A673 (cell line): Measurements from ENCODE around the gene CHTF18. TPM values are rescaled to one million over a fixed set of nuclear protein-coding genes. Genes with fewer than 3 reads are reported as not detected.

ENCODE experiments used
- BruUV-seq: library from RNA; stranded (reverse); fragments of 400-500 nt; replicated peaks from 2 replicates; lab custom pipeline; 2021; lab: Mats Ljungman, UMichigan
- CTCF ChIA-PET: fragments of 300-600 bp; sonication (Branson Sonifier 250); formaldehyde crosslinking; loops from one replicate; lab custom pipeline; 2022; ENCODE audit warnings: antibody characterized with exemption; lab: Charles Lee
- POLR2A ChIA-PET: fragments of 300-600 bp; sonication (Branson Sonifier 250); formaldehyde crosslinking; loops from one replicate; lab custom pipeline; 2022; ENCODE audit warnings: antibody characterized with exemption; ENCODE audit not compliant: low non-redundant PET; lab: Charles Lee
- DNase-seq: peaks from one replicate; pipeline ENCODE4 v3.0.0-alpha.2; 2015; ENCODE audit warnings: low spot score
- H3K27ac ChIP-seq: fragments of 200-600 bp; sonication (generic); 2 replicates; pipeline ENCODE4 v1.5.1; 2016; ENCODE audit warnings: mixed run types, low read depth, mild to moderate bottlenecking, mixed read lengths, antibody characterized with exemption, low read length; ENCODE audit not compliant: poor library complexity, severe bottlenecking
- H3K27me3 ChIP-seq: fragments of 200-600 bp; sonication (generic); replicated peaks from 2 replicates; pipeline ENCODE4 v1.6.1; 2017; ENCODE audit warnings: mixed run types, low read depth, mild to moderate bottlenecking, mixed read lengths, antibody characterized with exemption, low read length; ENCODE audit not compliant: insufficient read depth, poor library complexity
- H3K36me3 ChIP-seq: fragments of 200-600 bp; sonication (generic); 2 replicates; pipeline ENCODE4 v1.6.1; 2016; ENCODE audit warnings: mixed run types, mild to moderate bottlenecking, mixed read lengths, antibody characterized with exemption, low read length; ENCODE audit not compliant: insufficient read depth, poor library complexity, severe bottlenecking
- H3K4me1 ChIP-seq: fragments of 200-600 bp; sonication (generic); 2 replicates; pipeline ENCODE4 v1.6.1; 2017; ENCODE audit warnings: mixed run types, mild to moderate bottlenecking, mixed read lengths, antibody characterized with exemption, low read length; ENCODE audit not compliant: insufficient read depth, poor library complexity, severe bottlenecking
- H3K4me3 ChIP-seq: fragments of 200-600 bp; sonication (generic); 2 replicates; pipeline ENCODE4 v1.5.1; 2016; ENCODE audit warnings: low read depth, mixed run types, mild to moderate bottlenecking, mixed read lengths, low read length; ENCODE audit not compliant: poor library complexity, severe bottlenecking
- H3K9me3 ChIP-seq: fragments of 200-600 bp; sonication (generic); 2 replicates; pipeline ENCODE4 v1.6.1; 2016; ENCODE audit warnings: mixed run types, low read depth, mild to moderate bottlenecking, mixed read lengths, antibody characterized with exemption, low read length; ENCODE audit not compliant: poor library complexity, severe bottlenecking
- EZH2 ChIP-seq: fragments of 200-600 bp; sonication (generic); IDR thresholded peaks from 2 replicates; pipeline ENCODE4 v1.6.1; 2017; ENCODE audit warnings: borderline replicate concordance, low read depth, mild to moderate bottlenecking, mixed read lengths, antibody characterized with exemption, low read length; ENCODE audit not compliant: poor library complexity, severe bottlenecking
- intact Hi-C: fragments of 100-400 bp; cut with micrococcal nuclease; formaldehyde crosslinking; loops from one replicate; pipeline ENCODE4 v1.10.0; 2022; ENCODE audit not compliant: unreplicated experiment
- total RNA-seq: library from RNA; stranded (reverse); gene quantifications from 2 replicates; pipeline ENCODE4 v1.2.3, GENCODE V29; 2021
- TF ChIP-seq, protein P1 (sequence below): fragments of 300-800, 200-600 bp; sonication (generic); conservative IDR thresholded peaks from 2 replicates; pipeline ENCODE4 v1.5.1; 2017; ENCODE audit warnings: low read depth, mild to moderate bottlenecking, antibody characterized with exemption, low read length, moderate library complexity, mixed read lengths

Gene CHTF18
- total RNA-seq, 1 experiment from 2014 or later, result 125 TPM

DNA sequence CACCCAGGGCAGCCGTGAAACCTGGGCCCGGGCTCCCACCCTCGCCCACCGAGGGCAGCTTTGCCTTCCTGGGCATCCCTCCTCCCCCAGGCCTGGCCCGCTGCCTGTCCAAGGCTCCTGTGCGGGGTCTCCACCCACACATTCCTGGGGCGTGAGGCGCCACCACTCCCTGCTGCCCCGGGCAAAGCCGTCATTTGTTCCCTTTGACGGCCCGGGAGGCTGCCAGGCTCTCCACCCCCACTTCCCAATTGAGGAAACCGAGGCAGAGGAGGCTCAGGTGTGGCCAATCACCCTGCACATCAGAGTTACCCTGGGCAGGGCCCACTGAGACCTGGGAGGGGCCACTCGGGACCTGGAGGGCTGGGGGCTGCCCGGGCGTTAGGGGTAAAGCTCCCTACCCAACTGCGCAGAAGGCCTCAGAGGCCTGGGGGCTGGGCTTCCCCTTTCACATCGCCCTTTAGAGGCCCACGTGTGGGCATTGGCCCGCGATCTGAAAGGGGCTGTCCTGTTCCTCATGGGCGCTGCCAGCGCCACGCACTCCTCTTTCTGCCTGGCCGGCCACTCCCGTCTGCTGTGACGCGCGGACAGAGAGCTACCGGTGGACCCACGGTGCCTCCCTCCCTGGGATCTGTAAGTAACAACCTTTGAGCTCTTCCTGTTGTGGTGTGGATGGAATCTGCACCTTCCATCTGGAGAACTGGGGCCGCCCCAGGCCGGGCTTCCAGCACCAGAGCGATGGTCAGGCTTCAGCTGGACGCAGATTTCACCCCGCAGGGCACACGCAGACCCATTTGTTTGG lies 27.7 kb upstream of the CHTF18 start, which contains the start of gene MSLN:
Gene MSLN, plus strand, starts transcription at position 190 of the 799 bp plus-strand sequence. CDS start 1,947 bp downstream, outside the sequence.
- no peak for DNase-seq
- Histone ChIP-seq H3K9me3 (no peaks in the 10 kb centered on the region), H3K27ac (no peak within 1 kb of the TSS), H3K36me3 (no peaks in the 10 kb centered on the region), H3K27me3 (no peaks in the 10 kb centered on the region), H3K4me3 (no peak within 1 kb of the TSS), H3K4me1 (no peaks in the 10 kb centered on the region)
- POLR2A ChIA-PET, result no interaction called here
- CTCF ChIA-PET, result no interaction called here
- no TSS peak for BruUV-seq
- intact Hi-C loops, result no loop called here
- TF ChIP-seq, protein P1, sequence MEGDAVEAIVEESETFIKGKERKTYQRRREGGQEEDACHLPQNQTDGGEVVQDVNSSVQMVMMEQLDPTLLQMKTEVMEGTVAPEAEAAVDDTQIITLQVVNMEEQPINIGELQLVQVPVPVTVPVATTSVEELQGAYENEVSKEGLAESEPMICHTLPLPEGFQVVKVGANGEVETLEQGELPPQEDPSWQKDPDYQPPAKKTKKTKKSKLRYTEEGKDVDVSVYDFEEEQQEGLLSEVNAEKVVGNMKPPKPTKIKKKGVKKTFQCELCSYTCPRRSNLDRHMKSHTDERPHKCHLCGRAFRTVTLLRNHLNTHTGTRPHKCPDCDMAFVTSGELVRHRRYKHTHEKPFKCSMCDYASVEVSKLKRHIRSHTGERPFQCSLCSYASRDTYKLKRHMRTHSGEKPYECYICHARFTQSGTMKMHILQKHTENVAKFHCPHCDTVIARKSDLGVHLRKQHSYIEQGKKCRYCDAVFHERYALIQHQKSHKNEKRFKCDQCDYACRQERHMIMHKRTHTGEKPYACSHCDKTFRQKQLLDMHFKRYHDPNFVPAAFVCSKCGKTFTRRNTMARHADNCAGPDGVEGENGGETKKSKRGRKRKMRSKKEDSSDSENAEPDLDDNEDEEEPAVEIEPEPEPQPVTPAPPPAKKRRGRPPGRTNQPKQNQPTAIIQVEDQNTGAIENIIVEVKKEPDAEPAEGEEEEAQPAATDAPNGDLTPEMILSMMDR, result no peak
- TF ChIP-seq EZH2, result no peak

DNA sequence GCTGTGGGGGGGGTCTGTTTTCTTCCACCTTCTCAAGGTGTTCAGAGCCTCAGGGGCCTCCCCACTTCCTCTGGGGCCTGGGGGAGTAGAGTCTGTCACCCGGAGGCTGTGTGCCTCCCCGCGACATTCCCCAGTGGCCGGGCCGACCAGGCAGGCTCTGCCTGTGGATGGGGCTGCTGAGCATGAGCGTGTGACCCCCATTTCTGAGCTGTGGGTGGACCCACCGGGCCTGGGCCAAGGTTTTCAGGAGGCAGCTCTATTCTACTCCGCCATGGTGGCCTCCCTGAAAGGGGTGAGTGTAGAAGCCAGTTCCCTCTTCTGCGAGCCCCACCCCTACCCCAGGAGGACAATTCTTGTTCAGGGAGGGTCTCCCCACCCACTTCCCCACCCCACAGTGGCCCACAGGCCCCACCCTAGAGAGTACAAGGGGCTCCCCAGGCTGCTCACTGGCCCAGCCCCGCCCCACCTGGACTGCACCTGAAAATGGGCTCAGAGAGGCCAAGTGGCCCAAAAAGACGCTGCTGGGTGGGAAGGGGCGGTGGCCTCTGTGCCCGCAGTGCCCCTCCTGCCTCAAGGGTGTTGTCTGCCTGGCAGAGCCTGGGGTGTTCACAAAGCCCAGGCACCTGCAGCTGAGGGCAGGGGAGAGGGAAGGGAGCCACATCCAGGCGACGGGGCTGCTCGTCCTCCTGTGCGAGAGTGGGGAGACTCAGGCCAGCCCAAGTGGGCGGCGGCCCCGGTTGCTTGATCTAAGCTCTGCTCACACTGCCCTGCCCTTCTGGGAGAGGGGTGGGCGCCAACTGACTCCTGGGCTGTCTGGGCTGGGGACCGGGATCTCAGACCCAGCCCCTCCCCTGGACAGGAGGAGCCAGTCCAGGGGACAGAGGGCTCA lies 26.6 kb upstream of the CHTF18 start:
- POLR2A ChIA-PET, result no interaction called here
- TF ChIP-seq, protein P1, result no peak
- TF ChIP-seq EZH2, result no peak
- CTCF ChIA-PET, result no interaction called here
- intact Hi-C loops, result no loop called here
- no peaks in the 10 kb centered on the region for H3K27me3 ChIP-seq
- DNase-seq, result no peak
- no peaks in the 10 kb centered on the region for H3K9me3 ChIP-seq
- no peak overlapping the region for H3K4me3 ChIP-seq
- H3K36me3 ChIP-seq, result no peaks in the 10 kb centered on the region
- H3K27ac ChIP-seq, result no peak overlapping the region
- no TSS peak for BruUV-seq
- no peaks in the 10 kb centered on the region for H3K4me1 ChIP-seq

DNA sequence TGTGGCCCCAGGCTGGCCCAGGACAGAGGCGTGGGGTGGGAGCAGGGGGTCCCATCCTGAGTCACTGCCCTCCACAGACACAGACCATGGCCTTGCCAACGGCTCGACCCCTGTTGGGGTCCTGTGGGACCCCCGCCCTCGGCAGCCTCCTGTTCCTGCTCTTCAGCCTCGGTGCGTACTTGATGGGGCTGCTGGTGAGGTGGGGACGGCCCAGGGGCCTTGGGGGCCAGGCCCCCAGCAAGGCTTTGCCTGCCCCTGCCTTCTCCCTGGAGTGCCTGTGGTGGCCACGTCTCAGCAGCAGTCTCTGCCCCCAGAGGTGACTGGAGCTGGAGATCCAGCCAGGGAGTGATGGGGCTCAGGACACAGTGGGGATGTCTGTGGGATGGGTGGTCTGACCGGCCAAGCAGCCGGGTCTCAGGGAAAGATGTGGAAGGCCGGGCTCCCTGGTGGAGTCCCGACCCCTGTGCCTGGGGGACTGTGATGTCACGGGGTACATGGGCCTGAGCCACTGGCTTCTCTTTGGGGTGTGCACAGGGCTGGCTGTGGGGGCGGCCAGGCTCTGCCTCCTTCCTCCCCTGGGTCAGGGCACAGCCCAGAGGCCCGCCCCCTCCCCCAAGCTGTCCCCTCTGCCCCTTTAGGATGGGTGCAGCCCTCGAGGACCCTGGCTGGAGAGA lies 25.7 kb upstream of the CHTF18 start:
- no peak for TF ChIP-seq EZH2
- TF ChIP-seq, protein P1, result no peak
- H3K4me3 ChIP-seq, result no peak overlapping the region
- intact Hi-C loops, result no loop called here
- ChIA-PET POLR2A (no interaction called here), CTCF (no interaction called here)
- DNase-seq, result no peak
- no peaks in the 10 kb centered on the region for H3K4me1 ChIP-seq
- no TSS peak for BruUV-seq
- H3K36me3 ChIP-seq, result no peaks in the 10 kb centered on the region
- no peak overlapping the region for H3K27ac ChIP-seq
- no peaks in the 10 kb centered on the region for H3K9me3 ChIP-seq
- H3K27me3 ChIP-seq, result no peaks in the 10 kb centered on the region
